Suprapubic skin (tissue), 4 donors: ENCODE data around the gene EIPR1.

Experiments used
- CTCF ChIP-seq, 2 donors: fragments of 200-600 bp in 1 of 2; fragments of 450-650 bp in 1 of 2; sonication (generic) in 1 of 2; IDR thresholded peaks; one replicate each; pipeline ENCODE4 v1.5.1; 2016 to 2019; ENCODE audit warnings: antibody characterized with exemption in 2 of 2, mild to moderate bottlenecking in 1 of 2, moderate library complexity in 1 of 2
- EP300 ChIP-seq: sonication (generic); formaldehyde crosslinking; IDR thresholded peaks from one replicate; pipeline ENCODE4 v1.6.1; 2017; ENCODE audit warnings: antibody characterized with exemption
- POLR2AphosphoS5 ChIP-seq, 3 donors: sonication (generic); formaldehyde crosslinking; IDR thresholded peaks; one replicate each; pipeline ENCODE4 v1.6.1; 2017; ENCODE audit warnings: antibody characterized with exemption in 3 of 3

GRCh38 chr2:3284657-3285630, 92.7 kb downstream of the EIPR1 start:
- no peak for TF ChIP-seq CTCF (IDR thresholded peaks at IDR 0.05)
- TF ChIP-seq POLR2AphosphoS5 (IDR thresholded peaks at IDR 0.05) = no peak
- TF ChIP-seq EP300 = no peak
